ENCODE data around the gene RELN. TPM values are rescaled to one million over a fixed set of nuclear protein-coding genes. Genes with fewer than 3 reads are reported as not detected.

RELN gene
- total RNA-seq, 1 experiment from 2014 or later = 0.02 TPM

DNA sequence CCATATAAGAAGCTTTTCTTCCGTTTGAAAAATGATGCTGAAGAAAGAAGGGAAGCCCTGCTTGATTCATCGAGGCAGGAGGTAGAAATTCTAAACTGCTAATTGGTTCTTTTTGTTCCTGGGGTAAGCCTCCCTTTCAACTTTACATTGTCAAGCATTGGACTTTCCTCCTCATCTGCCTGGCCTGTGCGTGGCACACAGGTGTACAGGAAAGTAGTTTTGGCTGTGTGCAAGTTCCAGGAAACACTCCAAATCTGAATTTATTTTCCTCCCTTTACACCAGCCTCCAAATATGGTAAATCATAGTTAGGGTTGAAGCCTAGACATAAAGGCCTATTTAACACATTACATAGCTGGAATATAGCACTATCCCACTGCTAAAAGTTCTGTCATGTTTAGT is 18.2 kb upstream of the RELN start:
- no peak overlapping the region for H3K18ac ChIP-seq (ENCODE audit: insufficient read length, low read depth, low read length)
- no peak for DNase-seq
- no peak overlapping the region for H2BK15ac ChIP-seq (ENCODE audit: low read depth, low read length)
- no peaks in the 10 kb centered on the region for H3K79me2 ChIP-seq (ENCODE audit: insufficient read depth, low read length)
- WGBS (ENCODE audit: extremely low coverage, insufficient read length, low lambda C conversion rate) = no CpG with 5 or more reads among the region's 3 CpGs
- H3T11ph ChIP-seq (ENCODE audit: low read length) = no peak overlapping the region
- no peaks in the 10 kb centered on the region for H3K9me3 ChIP-seq (ENCODE audit: control insufficient read depth, low read depth, low read length)
- no peaks in the 10 kb centered on the region for H3K27me3 ChIP-seq (ENCODE audit: insufficient read depth, low read length)
- H3K4ac ChIP-seq (ENCODE audit: low read depth, low read length) = no peak overlapping the region
- no peaks in the 10 kb centered on the region for H3K23me2 ChIP-seq (ENCODE audit: insufficient read length, low read depth, low read length, poor library complexity, severe bottlenecking)
- H3K4me1 Mint-ChIP-seq = peaks cover 0 to 3% of the 10 kb centered on the region in 2 experiments; a peak in 1 of 4 replicates
- no peak overlapping the region for H3K9ac ChIP-seq (ENCODE audit: extremely low read depth, insufficient read length, low read length)
- no peak overlapping the region for H2BK120ac ChIP-seq (ENCODE audit: low read depth, low read length, poor library complexity, severe bottlenecking)
- TF ChIP-seq CTCF (conservative IDR thresholded peaks at IDR 0.05) = no peak
- H2AK5ac ChIP-seq (ENCODE audit: insufficient read length, low read length) = no peak overlapping the region
- H3K27ac Mint-ChIP-seq = no peak overlapping the region
- H2BK12ac ChIP-seq (ENCODE audit: insufficient read length, low read depth, low read length) = no peak overlapping the region
- no peak overlapping the region for H2BK20ac ChIP-seq (ENCODE audit: low read depth, low read length, poor library complexity, severe bottlenecking)
- no peak overlapping the region for H3K14ac ChIP-seq (ENCODE audit: insufficient read depth, low read length)
- H3K4me2 ChIP-seq (ENCODE audit: insufficient read depth, insufficient read length, low read length) = no peak overlapping the region
- H3K27ac ChIP-seq (ENCODE audit: insufficient read length, low read depth, low read length) = no peak overlapping the region
- H2BK5ac ChIP-seq (ENCODE audit: insufficient read length, low read length) = no peak overlapping the region
- H4K8ac ChIP-seq (replicated peaks; ENCODE audit: insufficient read length, low read depth, low read length) = no peak overlapping the region
- H3K56ac ChIP-seq (ENCODE audit: insufficient read length, low read depth, low read length) = no peak overlapping the region
- no peak overlapping the region for H4K91ac ChIP-seq (ENCODE audit: insufficient read length, low read depth, low read length)
- H3K4me1 ChIP-seq (ENCODE audit: insufficient read depth, low read length) = no peaks in the 10 kb centered on the region
- no peaks in the 10 kb centered on the region for H3K9me3 Mint-ChIP-seq
- no peak overlapping the region for H3K4me3 Mint-ChIP-seq
- no peak overlapping the region for H4K5ac ChIP-seq (ENCODE audit: insufficient read length, low read depth, low read length)
- H2AFZ ChIP-seq (ENCODE audit: low read length) = no peak overlapping the region
- H3K36me3 Mint-ChIP-seq (ENCODE audit: insufficient read depth in 1 of 3, low read depth in 3 of 3) = no peaks in the 10 kb centered on the region
- H3K79me1 ChIP-seq (ENCODE audit: insufficient read depth, low read depth, low read length, poor library complexity, severe bottlenecking) = no peaks in the 10 kb centered on the region
- H4K20me1 ChIP-seq (ENCODE audit: control insufficient read depth, insufficient read depth, insufficient read length) = no peaks in the 10 kb centered on the region
- H3K23ac ChIP-seq (ENCODE audit: insufficient read length, low read depth, low read length) = no peak overlapping the region
- H3K27me3 Mint-ChIP-seq (ENCODE audit: low read depth) = no peaks in the 10 kb centered on the region

Data from H9 (cell line).